Glutamatergic neuron (in vitro differentiated cells): ENCODE measurements around the gene LGALS3BP. TPM values are rescaled to one million over a fixed set of nuclear protein-coding genes. Genes with fewer than 3 reads are reported as not detected.

Experiments used
- DNase-seq: peaks from one replicate; pipeline ENCODE4 v3.0.0; 2022
- H3K27ac Mint-ChIP-seq: one replicate; pipeline ENCODE4 v1.8.0; 2020; ENCODE audit warnings: mild to moderate bottlenecking, mixed read lengths, inconsistent platforms; ENCODE audit not compliant: unreplicated experiment
- H3K27me3 Mint-ChIP-seq: one replicate; pipeline ENCODE4 v1.8.0; 2020; ENCODE audit warnings: mild to moderate bottlenecking, moderate library complexity, mixed read lengths, inconsistent platforms; ENCODE audit not compliant: unreplicated experiment
- H3K36me3 Mint-ChIP-seq: one replicate; pipeline ENCODE4 v1.8.0; 2020; ENCODE audit warnings: mild to moderate bottlenecking, mixed read lengths, inconsistent platforms; ENCODE audit not compliant: unreplicated experiment
- H3K4me1 Mint-ChIP-seq: one replicate; pipeline ENCODE4 v1.8.0; 2020; ENCODE audit warnings: mild to moderate bottlenecking, low read depth, mixed read lengths, inconsistent platforms; ENCODE audit not compliant: unreplicated experiment
- H3K4me3 Mint-ChIP-seq: one replicate; pipeline ENCODE4 v1.8.0; 2020; ENCODE audit warnings: mild to moderate bottlenecking, mixed read lengths, inconsistent platforms; ENCODE audit not compliant: unreplicated experiment
- H3K9me3 Mint-ChIP-seq: one replicate; pipeline ENCODE4 v1.8.0; 2020; ENCODE audit warnings: mild to moderate bottlenecking, moderate library complexity, mixed read lengths, inconsistent platforms; ENCODE audit not compliant: unreplicated experiment
- CTCF ChIP-seq: fragments of 200-600 bp; sonication (generic); IDR thresholded peaks from one replicate; pipeline ENCODE4 v1.5.0; 2021; ENCODE audit not compliant: partially characterized antibody, unreplicated experiment
- total RNA-seq: library from RNA; stranded (reverse); fragmentation: NEBNext Ultra II Directional; extraction: Animal tissue kit (Norgen Biotek cat#: 25700); gene quantifications from one replicate; pipeline ENCODE4 v1.2.1, GENCODE V29; 2021; ENCODE audit not compliant: unreplicated experiment

LGALS3BP gene
- total RNA-seq, 1 donor from 2014 or later = 30.3 TPM

- no peak overlapping the region for H3K4me3 Mint-ChIP-seq
- H3K9me3 Mint-ChIP-seq = peaks cover 8% of the 10 kb centered on the region
Observed at GRCh38 chr17:78944956-78945355, 34.8 kb downstream of the LGALS3BP start.

GRCh38 chr17:78944026-78944425, 35.7 kb downstream of the LGALS3BP start:
- Mint-ChIP-seq H3K27me3 (peaks cover 8% of the 10 kb centered on the region), H3K27ac (no peak overlapping the region)

More at GRCh38 chr17:78944956-78945355, 34.8 kb downstream of the LGALS3BP start:
- TF ChIP-seq CTCF = no peak
- Mint-ChIP-seq H3K4me1 (peaks cover 2% of the 10 kb centered on the region), H3K36me3 (no peaks in the 10 kb centered on the region), H3K27me3 (peaks cover 8% of the 10 kb centered on the region), H3K27ac (no peak overlapping the region)
- no peak for DNase-seq

GRCh38 chr17:78940708-78941107, 39.0 kb downstream of the LGALS3BP start:
- peaks cover 9% of the 10 kb centered on the region for H3K27me3 Mint-ChIP-seq
- no peak for DNase-seq
- TF ChIP-seq CTCF = no peak
- no peak overlapping the region for H3K27ac Mint-ChIP-seq
- H3K36me3 Mint-ChIP-seq = no peaks in the 10 kb centered on the region
- H3K9me3 Mint-ChIP-seq = peaks cover 4% of the 10 kb centered on the region
- no peak overlapping the region for H3K4me3 Mint-ChIP-seq
- peaks cover 3% of the 10 kb centered on the region for H3K4me1 Mint-ChIP-seq

More at GRCh38 chr17:78944026-78944425, 35.7 kb downstream of the LGALS3BP start:
- no peak for TF ChIP-seq CTCF
- Mint-ChIP-seq H3K4me1 (peaks cover 2% of the 10 kb centered on the region), H3K36me3 (no peaks in the 10 kb centered on the region), H3K4me3 (no peak overlapping the region), H3K9me3 (peaks cover 6% of the 10 kb centered on the region)
- no peak for DNase-seq

- no peak for TF ChIP-seq CTCF
- Mint-ChIP-seq H3K27me3 (peaks cover 10% of the 10 kb centered on the region), H3K4me3 (no peak overlapping the region), H3K36me3 (no peaks in the 10 kb centered on the region), H3K9me3 (peaks cover 4% of the 10 kb centered on the region), H3K27ac (no peak overlapping the region), H3K4me1 (peaks cover 6% of the 10 kb centered on the region)
- no peak for DNase-seq
Observed at GRCh38 chr17:78940258-78940657, 39.5 kb downstream of the LGALS3BP start.

- peaks cover 10% of the 10 kb centered on the region for H3K4me1 Mint-ChIP-seq
- no peaks in the 10 kb centered on the region for H3K36me3 Mint-ChIP-seq
- H3K27ac Mint-ChIP-seq = no peak overlapping the region
- H3K27me3 Mint-ChIP-seq = peaks cover 10% of the 10 kb centered on the region
- no peak overlapping the region for H3K4me3 Mint-ChIP-seq
- no peak for TF ChIP-seq CTCF
- peaks cover 4% of the 10 kb centered on the region for H3K9me3 Mint-ChIP-seq
- no peak for DNase-seq
Observed at GRCh38 chr17:78939615-78940014, 40.1 kb downstream of the LGALS3BP start.
